Pancreas (tissue), 10 donors: Measurements from ENCODE around the gene OR2T10. TPM values are rescaled to one million over a fixed set of nuclear protein-coding genes. Genes with fewer than 3 reads are reported as not detected.
"Not testable (repeated sequence)": the region's sequence is repeated elsewhere in the genome, so short reads cannot be mapped to it uniquely, and the experiment has no call there.

Source experiments
- ATAC-seq, 4 donors: fragments of 200-7000 bp; cut with Tn5 transposase; one replicate each; pipeline versions ENCODE4 v1.8.0 to v1.9.1; 2020; ENCODE audit warnings: mild to moderate bottlenecking in 4 of 4, moderate library complexity in 4 of 4
- DNase-seq, 6 donors: peaks; one replicate each; pipeline ENCODE4 v3.0.0-alpha.2; 2020
- FAIRE-seq: peaks from 2 replicates; lab custom pipeline; 2012; peaks lifted over from hg19 to GRCh38; lab: Jason Lieb, UNC
- H3K27ac ChIP-seq, 4 donors: fragments of 200-600 bp; sonication (generic); 1 replicate in 3 of 4; 2 replicates in 1 of 4; pipeline versions ENCODE4 v1.5.0 to v1.8.0; 2020
- H3K27me3 ChIP-seq, 4 donors: fragments of 200-600 bp; one replicate each; pipeline ENCODE4 v1.8.0; 2021
- H3K36me3 ChIP-seq, 3 donors: fragments of 200-600 bp; sonication (generic) in 1 of 3; one replicate each; pipeline versions ENCODE4 v1.5.0 to v1.8.0; 2020 to 2021
- H3K4me1 ChIP-seq, 3 donors: fragments of 200-600 bp; one replicate each; pipeline ENCODE4 v1.8.0; 2021
- H3K4me3 ChIP-seq, 4 donors: fragments of 200-600 bp; sonication (generic) in 2 of 4; one replicate each; pipeline versions ENCODE4 v1.5.0 to v1.8.0; 2020 to 2021
- H3K9me3 ChIP-seq, 4 donors: fragments of 200-600 bp; one replicate each; pipeline ENCODE4 v1.8.0; 2021
- WGBS, 2 donors: extraction: QIAGEN DNeasy Blood & Tissue Kit; methylation state at CpG; one replicate each; pipeline ENCODE4 v1.1.7; 2013; 5-methylcytosine and 5-hydroxymethylcytosine counted together
- intact Hi-C, 3 donors: fragments of 100-400 bp; cut with DNase I; formaldehyde crosslinking; loops; one replicate each; pipeline versions ENCODE4 v1.11.1 to v1.14.2; 2022
- polyA plus RNA-seq, 2 donors: library from polyadenylated mRNA; stranded (reverse); fragments of 200-250 nt; gene quantifications; one replicate each; pipeline ENCODE4 v1.2.3, GENCODE V29; 2013
- total RNA-seq, 6 donors: library from RNA; stranded (reverse); fragmentation: NEBNext Ultra II Directional in 4 of 6; extraction: Animal tissue kit (Norgen Biotek cat#: 25700) in 4 of 6; gene quantifications; one replicate each; pipeline versions ENCODE4 v1.2.1 to v1.2.4, GENCODE V29; 2021 to 2023
- TF ChIP-seq, protein P1 (sequence below), 4 donors: fragments of 200-600 bp; sonication (generic) in 3 of 4; IDR thresholded peaks; one replicate each; pipeline versions ENCODE4 v1.5.0 to v1.8.0; 2021; ENCODE audit warnings: antibody characterized with exemption in 4 of 4
- donor health status: healthy with polysubstance abuse.
- donor health status: DM: no; HTN: no; CAD: no; lungs with moderate emphysema.
- donor health status: DM: no; HTN: no; CAD: no.
- donor health status: control.
- donor health status: control.
- donor health status: Bipolar disorder and iron deficiency.
- donor health status: DM: yes; HTN: yes; CAD: no.
- donor health status: DM: no; HTN: no; CAD: no.
- donor health status: DM: no; HTN: no; CAD: no.
- donor health status: DM: yes; HTN: yes; CAD: no.

OR2T10 gene, protein sequence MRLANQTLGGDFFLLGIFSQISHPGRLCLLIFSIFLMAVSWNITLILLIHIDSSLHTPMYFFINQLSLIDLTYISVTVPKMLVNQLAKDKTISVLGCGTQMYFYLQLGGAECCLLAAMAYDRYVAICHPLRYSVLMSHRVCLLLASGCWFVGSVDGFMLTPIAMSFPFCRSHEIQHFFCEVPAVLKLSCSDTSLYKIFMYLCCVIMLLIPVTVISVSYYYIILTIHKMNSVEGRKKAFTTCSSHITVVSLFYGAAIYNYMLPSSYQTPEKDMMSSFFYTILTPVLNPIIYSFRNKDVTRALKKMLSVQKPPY
- total RNA-seq (under 1 TPM in 1 of 6 donors, not detected in 5; 0.12 TPM), polyA plus RNA-seq (under 1 TPM; 0.23 TPM)

DNA sequence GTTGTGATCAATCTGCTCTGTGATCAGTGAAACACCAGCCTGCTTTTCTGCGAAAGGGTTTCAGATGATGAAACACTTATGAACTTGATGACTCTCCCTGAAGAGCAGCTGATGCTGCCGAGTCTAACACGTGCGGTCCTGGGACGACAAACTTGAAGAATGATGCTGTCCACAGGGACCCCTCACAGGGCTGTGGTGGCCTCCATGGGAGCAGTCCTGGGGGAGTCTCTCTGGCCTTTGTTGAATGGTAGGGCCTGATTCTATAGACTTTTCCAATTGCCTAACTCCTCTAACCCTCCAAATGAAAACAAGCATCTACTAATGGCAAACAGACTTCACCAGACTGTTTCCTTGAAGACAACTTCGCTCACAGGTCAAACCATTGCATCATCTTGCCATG lies at the start of gene OR2T10:
Gene OR2T10, minus strand, starts transcription at position 112 of the 400 bp plus-strand sequence. CDS start 3,932 bp downstream, outside the sequence.
- intact Hi-C loops: no loop called here
- TF ChIP-seq, protein P1, sequence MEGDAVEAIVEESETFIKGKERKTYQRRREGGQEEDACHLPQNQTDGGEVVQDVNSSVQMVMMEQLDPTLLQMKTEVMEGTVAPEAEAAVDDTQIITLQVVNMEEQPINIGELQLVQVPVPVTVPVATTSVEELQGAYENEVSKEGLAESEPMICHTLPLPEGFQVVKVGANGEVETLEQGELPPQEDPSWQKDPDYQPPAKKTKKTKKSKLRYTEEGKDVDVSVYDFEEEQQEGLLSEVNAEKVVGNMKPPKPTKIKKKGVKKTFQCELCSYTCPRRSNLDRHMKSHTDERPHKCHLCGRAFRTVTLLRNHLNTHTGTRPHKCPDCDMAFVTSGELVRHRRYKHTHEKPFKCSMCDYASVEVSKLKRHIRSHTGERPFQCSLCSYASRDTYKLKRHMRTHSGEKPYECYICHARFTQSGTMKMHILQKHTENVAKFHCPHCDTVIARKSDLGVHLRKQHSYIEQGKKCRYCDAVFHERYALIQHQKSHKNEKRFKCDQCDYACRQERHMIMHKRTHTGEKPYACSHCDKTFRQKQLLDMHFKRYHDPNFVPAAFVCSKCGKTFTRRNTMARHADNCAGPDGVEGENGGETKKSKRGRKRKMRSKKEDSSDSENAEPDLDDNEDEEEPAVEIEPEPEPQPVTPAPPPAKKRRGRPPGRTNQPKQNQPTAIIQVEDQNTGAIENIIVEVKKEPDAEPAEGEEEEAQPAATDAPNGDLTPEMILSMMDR (IDR thresholded peaks at IDR 0.05): no peak
- H3K4me3 ChIP-seq: no peak within 1 kb of the TSS
- no peaks in the 10 kb centered on the region for H3K36me3 ChIP-seq
- H3K27ac ChIP-seq: no peak within 1 kb of the TSS
- no peak for ATAC-seq
- WGBS, 2 donors: 63 to 85% methylated on average over 6 of the region's 6 CpGs
- H3K27me3 ChIP-seq: no peaks in the 10 kb centered on the region
- no peak for DNase-seq
- no peak for FAIRE-seq
- H3K4me1 ChIP-seq: no peaks in the 10 kb centered on the region
- H3K9me3 ChIP-seq: no peaks in the 10 kb centered on the region

DNA sequence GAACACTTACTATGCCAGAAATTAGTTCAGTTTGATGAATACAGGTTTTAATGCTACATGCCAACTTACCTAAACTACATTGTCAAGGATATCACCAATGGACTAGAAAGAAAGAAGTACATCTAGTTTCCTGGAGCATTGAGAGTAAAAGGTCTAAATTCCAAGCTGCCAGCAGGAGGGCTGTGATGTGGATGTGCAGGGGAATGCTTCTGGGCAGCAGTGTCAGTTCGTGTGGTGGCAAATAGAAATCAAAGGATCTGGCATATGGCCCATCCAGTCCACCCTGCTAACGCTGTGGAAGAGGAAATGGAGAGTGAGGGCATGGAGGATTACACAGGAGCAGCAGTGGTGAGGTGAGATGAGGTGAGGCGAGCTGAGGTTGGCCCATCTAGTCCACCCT lies 47.7 kb upstream of the OR2T10 start, which contains the start of gene OR2T35:
Gene OR2T35, minus strand, starts transcription at position 101 of the 400 bp plus-strand sequence. CDS start 6,020 bp downstream, outside the sequence.
- 39% methylated on average over 2 of the region's 3 CpGs; no CpG with 5 or more reads in 1 of the 2 donors for WGBS, 2 donors
- H3K27ac ChIP-seq, H3K4me3 ChIP-seq, H3K36me3 ChIP-seq, H3K4me1 ChIP-seq, intact Hi-C loops, H3K9me3 ChIP-seq, DNase-seq, ATAC-seq, FAIRE-seq, H3K27me3 ChIP-seq: not testable (repeated sequence)

DNA sequence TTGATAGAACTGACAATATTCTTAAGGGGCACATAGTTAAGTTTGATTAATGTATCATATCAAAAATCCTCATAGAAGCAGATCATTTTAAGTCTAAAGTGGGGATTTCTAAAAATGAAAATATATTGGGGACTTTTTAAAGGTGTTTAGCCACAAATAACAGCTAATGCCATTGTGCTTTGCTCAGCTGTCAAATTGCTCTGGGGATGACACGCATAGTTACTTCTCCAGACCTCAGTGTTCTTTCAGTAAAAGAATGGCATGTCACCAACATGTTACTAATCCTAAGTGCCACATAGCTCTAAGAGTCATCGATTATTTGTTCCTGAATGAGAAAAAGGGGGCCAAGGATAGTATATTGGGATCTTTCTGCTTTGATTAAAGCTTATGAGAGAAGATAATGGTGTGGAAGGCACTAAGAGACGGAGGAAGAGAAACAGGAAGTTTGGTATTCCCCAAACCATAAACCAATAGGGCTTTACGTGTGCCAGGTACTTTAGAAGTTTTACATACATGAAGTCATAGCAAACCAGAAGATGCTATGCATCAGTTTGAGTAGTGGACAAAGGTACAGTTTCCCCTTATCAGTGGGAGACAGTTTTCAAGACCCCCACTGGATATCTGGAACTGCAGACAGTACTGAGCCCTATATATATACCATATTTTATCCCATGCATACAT lies 45.6 kb upstream of the OR2T10 start:
- H3K9me3 ChIP-seq, H3K36me3 ChIP-seq, H3K4me3 ChIP-seq, H3K27ac ChIP-seq, DNase-seq, FAIRE-seq, ATAC-seq, H3K27me3 ChIP-seq, H3K4me1 ChIP-seq, intact Hi-C loops: not testable (repeated sequence)
- no CpG with 5 or more reads among the region's 4 CpGs for WGBS, 2 donors

DNA sequence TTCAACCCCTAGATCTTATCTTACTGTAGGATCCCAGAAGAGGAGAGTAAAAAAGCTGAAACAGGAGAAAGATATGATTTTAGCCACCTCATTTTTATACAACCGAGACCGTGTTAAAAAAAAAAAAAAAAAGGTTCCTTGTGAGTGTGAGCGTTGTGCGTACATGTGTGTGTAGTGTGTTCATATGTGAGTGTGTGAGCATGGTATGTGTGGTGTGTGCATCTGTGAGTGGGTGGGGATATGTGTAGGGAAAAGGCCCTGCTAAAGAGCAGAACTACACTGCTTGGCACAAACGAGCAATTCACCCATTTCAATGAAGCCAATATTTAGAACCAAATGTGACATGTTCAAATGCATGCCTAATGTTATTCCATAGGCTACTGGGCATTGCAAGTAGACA lies 44.1 kb upstream of the OR2T10 start:
- H3K27ac ChIP-seq, H3K4me1 ChIP-seq, H3K9me3 ChIP-seq, FAIRE-seq, H3K27me3 ChIP-seq, H3K36me3 ChIP-seq, H3K4me3 ChIP-seq, ATAC-seq, intact Hi-C loops, DNase-seq: not testable (repeated sequence)
- WGBS, 2 donors: 79% methylated on average over 4 of the region's 5 CpGs; no CpG with 5 or more reads in 1 of the 2 donors

DNA sequence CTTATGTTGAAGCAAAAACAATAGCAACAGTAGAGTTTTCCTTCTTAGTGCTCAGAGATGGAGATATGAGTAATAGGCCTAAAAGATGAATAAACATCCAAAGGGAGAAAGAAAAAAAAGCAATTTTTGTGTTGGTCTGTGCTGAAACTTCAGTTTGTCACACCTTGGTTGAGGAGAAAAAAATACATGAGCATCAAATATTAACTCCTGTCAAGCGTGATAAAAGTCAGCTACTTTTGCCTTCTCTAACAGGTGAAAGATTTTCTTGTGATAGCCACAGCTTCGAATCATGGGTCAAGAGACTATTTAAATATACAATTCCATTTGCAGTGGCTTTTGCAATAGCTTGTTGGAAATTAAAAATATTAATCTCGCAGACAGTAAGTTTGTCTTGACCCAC lies 43.4 kb upstream of the OR2T10 start:
- not testable (repeated sequence) for FAIRE-seq, ATAC-seq

DNA sequence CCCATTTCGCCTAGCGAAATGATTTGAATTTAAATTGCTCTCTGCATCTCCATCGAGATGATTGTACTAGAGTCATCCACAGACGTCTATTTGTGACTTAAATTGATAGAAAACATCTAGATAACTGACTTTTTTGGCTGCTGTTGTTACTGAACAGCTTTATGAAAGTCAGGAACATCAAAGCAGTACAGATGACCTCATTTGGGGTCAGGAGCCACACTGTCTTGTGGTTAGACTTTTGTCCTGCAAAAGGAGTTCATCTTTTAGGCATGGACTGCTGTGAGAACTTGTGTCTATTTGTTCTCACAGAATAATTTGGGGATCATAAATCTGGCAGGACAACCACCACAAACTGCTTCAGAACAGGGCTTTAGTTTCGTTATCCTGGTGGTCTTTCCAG lies 42.2 kb upstream of the OR2T10 start:
- FAIRE-seq, H3K9me3 ChIP-seq, DNase-seq, H3K27me3 ChIP-seq, intact Hi-C loops, ATAC-seq, H3K36me3 ChIP-seq, H3K4me1 ChIP-seq, H3K4me3 ChIP-seq, H3K27ac ChIP-seq: not testable (repeated sequence)
- no CpG with 5 or more reads among the region's 5 CpGs for WGBS, 2 donors

More for the DNA sequence above, 43.4 kb upstream of the OR2T10 start:
- H3K9me3 ChIP-seq, H3K27me3 ChIP-seq, DNase-seq, H3K27ac ChIP-seq, H3K36me3 ChIP-seq, H3K4me3 ChIP-seq, H3K4me1 ChIP-seq, intact Hi-C loops: not testable (repeated sequence)
- no CpG with 5 or more reads among the region's 3 CpGs for WGBS, 2 donors

DNA sequence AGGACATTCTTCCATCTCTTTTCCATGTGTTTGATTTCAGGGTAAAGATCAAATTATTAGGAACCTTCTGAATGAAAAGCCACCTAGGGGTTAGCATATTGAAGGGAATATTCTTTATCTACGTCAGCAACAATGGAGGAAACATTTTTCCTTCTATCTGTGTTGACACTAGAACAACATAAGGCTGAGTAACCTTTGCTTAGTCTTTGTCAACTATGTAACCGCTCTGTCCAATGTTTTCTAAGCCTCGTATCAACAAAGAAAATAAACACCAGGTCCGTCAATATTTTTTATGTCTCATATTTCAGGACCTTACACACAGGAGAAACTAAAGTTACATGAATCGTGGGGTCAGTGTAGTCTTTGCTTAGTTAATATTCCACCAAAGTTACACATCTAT lies 39.1 kb upstream of the OR2T10 start:
- H3K4me3 ChIP-seq, H3K27ac ChIP-seq, H3K36me3 ChIP-seq, DNase-seq, H3K9me3 ChIP-seq, H3K27me3 ChIP-seq, intact Hi-C loops, FAIRE-seq, H3K4me1 ChIP-seq: not testable (repeated sequence)
- ATAC-seq: peak; percentile 63 to 87 (median 68)
- WGBS, 2 donors: 9 to 16% methylated on average over 2 of the region's 5 CpGs

DNA sequence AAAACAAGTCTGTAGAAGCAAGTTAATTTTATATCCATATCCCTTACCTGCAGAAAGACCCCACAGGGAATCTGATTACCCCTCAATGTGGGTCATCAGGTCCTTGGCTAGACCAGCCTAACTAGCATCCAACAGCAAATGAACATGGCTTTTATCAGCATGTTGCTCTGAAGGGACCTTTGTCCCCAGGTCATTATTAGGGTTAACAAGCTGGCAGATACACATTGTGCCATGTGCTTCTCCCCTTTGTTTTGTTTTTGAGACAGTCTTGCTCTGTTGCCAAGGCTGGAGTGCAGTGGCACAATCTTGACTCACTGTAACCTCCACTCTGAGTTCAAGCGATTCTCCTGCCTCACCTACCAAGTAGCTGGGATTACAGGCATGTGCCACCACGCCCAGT lies 37.5 kb upstream of the OR2T10 start, which contains the start of gene OR2T11:
Gene OR2T11, minus strand, starts transcription at position 101 of the 400 bp plus-strand sequence. CDS start 7,963 bp downstream, outside the sequence.
- H3K36me3 ChIP-seq, H3K27me3 ChIP-seq, H3K27ac ChIP-seq, intact Hi-C loops, H3K4me1 ChIP-seq, H3K9me3 ChIP-seq, FAIRE-seq, H3K4me3 ChIP-seq, DNase-seq: not testable (repeated sequence)
- peak in 1 of 4 donors; percentile 60 for ATAC-seq
- WGBS, 2 donors: no CpG with 5 or more reads among the region's 2 CpGs
